ENCODE data around the gene STIP1.

- no peak for TF ChIP-seq CTCF (IDR thresholded peaks at IDR 0.05; ENCODE audit: low read length)
- TF ChIP-seq EZH2 (IDR thresholded peaks at IDR 0.05; ENCODE audit: borderline replicate concordance, low read length), result no peak
Observed at GRCh38 chr11:64181506-64182411, 4.2 kb upstream of the STIP1 start.

Data from OCI-LY1 (cell line).